ENCODE data around the gene APBA2.

Gene APBA2

GRCh38 chr15:29072444-29072843, 186.7 kb downstream of the APBA2 start:
- in situ Hi-C loops (cut with MboI; ENCODE audit: low sequenced_read_pairs): no loop called here

- in situ Hi-C loops (cut with MboI; ENCODE audit: low sequenced_read_pairs): no loop called here
These were observed 188.3 kb downstream of the APBA2 start for GRCh38 chr15:29074045-29074444.

GRCh38 chr15:29078541-29078940, 192.8 kb downstream of the APBA2 start:
- in situ Hi-C loops (cut with MboI; ENCODE audit: low sequenced_read_pairs): no loop called here

GRCh38 chr15:29079479-29079878, 193.7 kb downstream of the APBA2 start:
- in situ Hi-C loops (cut with MboI; ENCODE audit: low sequenced_read_pairs): no loop called here

GRCh38 chr15:29081781-29082180, 196.0 kb downstream of the APBA2 start:
- in situ Hi-C loops (cut with MboI; ENCODE audit: low sequenced_read_pairs): no loop called here

- in situ Hi-C loops (cut with MboI; ENCODE audit: low sequenced_read_pairs): no loop called here
These were observed 197.4 kb downstream of the APBA2 start for GRCh38 chr15:29083161-29083560.

GRCh38 chr15:29083858-29084257, 198.1 kb downstream of the APBA2 start:
- in situ Hi-C loops (cut with MboI; ENCODE audit: low sequenced_read_pairs): no loop called here

- in situ Hi-C loops (cut with MboI; ENCODE audit: low sequenced_read_pairs): no loop called here
These were observed 200.2 kb downstream of the APBA2 start for GRCh38 chr15:29086001-29086400.

GRCh38 chr15:29086891-29087290, 201.1 kb downstream of the APBA2 start:
- in situ Hi-C loops (cut with MboI; ENCODE audit: low sequenced_read_pairs): no loop called here

- in situ Hi-C loops (cut with MboI; ENCODE audit: low sequenced_read_pairs): no loop called here
These were observed 201.9 kb downstream of the APBA2 start for GRCh38 chr15:29087521-29088285.

GRCh38 chr15:29088666-29089065, 202.9 kb downstream of the APBA2 start:
- in situ Hi-C loops (cut with MboI; ENCODE audit: low sequenced_read_pairs): no loop called here

- in situ Hi-C loops (cut with MboI; ENCODE audit: low sequenced_read_pairs): no loop called here
These were observed 204.2 kb downstream of the APBA2 start for GRCh38 chr15:29089731-29090616.

GRCh38 chr15:29090617-29091466, 205.1 kb downstream of the APBA2 start:
- in situ Hi-C loops (cut with MboI; ENCODE audit: low sequenced_read_pairs): no loop called here

- in situ Hi-C loops (cut with MboI; ENCODE audit: low sequenced_read_pairs): no loop called here
These were observed 205.9 kb downstream of the APBA2 start for GRCh38 chr15:29091666-29092065.

- in situ Hi-C loops (cut with MboI; ENCODE audit: low sequenced_read_pairs): no loop called here
These were observed 206.7 kb downstream of the APBA2 start for GRCh38 chr15:29092376-29093064.

GRCh38 chr15:29093065-29093435, 207.3 kb downstream of the APBA2 start:
- in situ Hi-C loops (cut with MboI; ENCODE audit: low sequenced_read_pairs): no loop called here

GRCh38 chr15:29093696-29094343, 208.0 kb downstream of the APBA2 start:
- in situ Hi-C loops (cut with MboI; ENCODE audit: low sequenced_read_pairs): no loop called here

GRCh38 chr15:29094711-29095110, 208.9 kb downstream of the APBA2 start:
- in situ Hi-C loops (cut with MboI; ENCODE audit: low sequenced_read_pairs): no loop called here

GRCh38 chr15:29095746-29096145, 210.0 kb downstream of the APBA2 start:
- in situ Hi-C loops (cut with MboI; ENCODE audit: low sequenced_read_pairs): no loop called here

- in situ Hi-C loops (cut with MboI; ENCODE audit: low sequenced_read_pairs): no loop called here
These were observed 211.4 kb downstream of the APBA2 start for GRCh38 chr15:29097168-29097567.

Data from hTERT RPE-1 (cell line).